Measurements from ENCODE around the gene LRRC46. TPM values are rescaled to one million over a fixed set of nuclear protein-coding genes. Genes with fewer than 3 reads are reported as not detected.

LRRC46 gene
- total and polyA plus RNA-seq, 2 of the 4 experiments (the other 2 are of a cell fraction), result 0.77 TPM; not detected in 1

DNA sequence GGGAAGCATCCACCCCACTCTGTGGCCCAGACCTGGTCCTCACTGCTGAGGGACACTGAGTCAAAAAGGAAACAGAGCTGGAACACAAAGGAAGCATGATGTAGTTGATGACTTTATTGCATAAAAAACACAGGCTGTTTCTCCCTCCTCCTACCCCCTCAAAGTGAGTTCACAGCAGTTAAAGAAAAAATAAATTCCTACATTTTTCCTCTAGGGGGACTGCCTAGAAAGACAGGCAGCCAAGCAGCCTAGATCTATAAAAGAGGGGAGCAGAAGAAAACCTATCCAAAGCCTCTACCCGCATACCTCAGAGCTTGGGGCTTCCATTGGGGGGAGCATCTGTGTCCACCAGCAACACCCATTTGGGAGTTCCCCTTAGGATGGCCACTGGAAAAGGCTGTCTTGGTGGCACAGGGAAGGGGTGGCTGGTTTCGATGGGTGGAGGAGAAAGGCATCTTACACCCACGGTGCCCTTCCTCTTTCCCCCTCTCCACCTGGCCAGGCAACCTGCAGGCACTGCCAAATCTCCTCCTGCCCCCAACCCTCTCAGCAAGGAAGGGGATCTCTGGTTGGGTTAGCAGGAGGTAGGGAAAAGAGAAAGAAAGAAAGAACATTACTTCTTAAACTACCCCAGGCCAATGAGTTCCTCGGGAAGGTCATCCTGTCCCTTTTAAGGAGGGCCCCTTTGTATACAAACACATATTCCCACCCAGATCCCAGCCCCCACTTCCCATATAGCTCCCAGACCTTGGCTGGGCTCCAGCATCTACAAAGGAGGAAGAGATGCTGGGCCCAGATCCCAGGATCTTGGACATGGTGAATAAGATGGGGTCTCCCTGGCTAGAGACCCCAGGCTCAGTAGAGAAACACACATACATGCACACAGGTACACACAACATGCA is 13.6 kb downstream of the LRRC46 start:
- H2BK120ac ChIP-seq (ENCODE audit: low read depth, low read length), result no peak overlapping the region
- whole genome bisulfite sequencing, 2 experiments (ENCODE audit: extremely low coverage in 2 of 2, insufficient read length in 1 of 2), result no CpG with 5 or more reads among the region's 4 CpGs
- ChIA-PET POLR2A (ENCODE audit: unreplicated experiment) (no interaction called here), CTCF (interaction anchor here (0.7 to 1.8 kb wide), 4 partner anchors 41 to 46 kb away, joined by 3 to 6 read pairs (median 4); no protein-coding TSS in a partner anchor)
- H2AFZ ChIP-seq (replicated peaks; ENCODE audit: low read length, poor library complexity), result no peak overlapping the region
- in situ Hi-C loops (cut with MboI; ENCODE audit: low sequenced_read_pairs), result loop anchor here (5.0 kb wide), 2 partner anchors 47 to 172 kb away; no protein-coding TSS in a partner anchor
- DNase-seq (peak; percentile 18), ATAC-seq (ENCODE audit: low read depth) (no peak)
- H3K9me1 ChIP-seq (ENCODE audit: insufficient read depth, low read length), result peaks cover 3% of the 10 kb centered on the region; the same call in 1 of the 2 replicates
- peaks cover 7 to 13% of the 10 kb centered on the region in 2 experiments; a peak in 3 of 4 replicates for H3K79me1 ChIP-seq (ENCODE audit: low read depth in 1 of 2, low read length in 2 of 2)
- H3K27ac ChIP-seq (ENCODE audit: insufficient read depth, low read length), result no peak overlapping the region
- H3K56ac ChIP-seq (ENCODE audit: extremely low read depth, insufficient read depth, low read length), result no peak overlapping the region
- no peak overlapping the region for H3K4ac ChIP-seq (ENCODE audit: low read depth, low read length)
- no TSS peak for BruUV-seq (replicated peaks)
- H4K8ac ChIP-seq (ENCODE audit: low read depth in 2 of 2, low read length in 2 of 2), result no peak overlapping the region
- no peak overlapping the region for H3K4me2 ChIP-seq (ENCODE audit: low read depth, low read length)
- no peak overlapping the region for H2AK5ac ChIP-seq (ENCODE audit: low read depth, low read length)
- TF ChIP-seq MXI1 (IDR thresholded peaks at IDR 0.05; ENCODE audit: borderline replicate concordance, low read depth, low read length) (no peak), SMC3 (IDR thresholded peaks at IDR 0.05; ENCODE audit: low read depth, low read length) (0 out of 2 replicates have a peak, but pooled peaks have one; percentile 9), CEBPB (IDR thresholded peaks at IDR 0.05; ENCODE audit: low read depth, low read length) (no peak), CTCF (conservative IDR thresholded peaks at IDR 0.05; ENCODE audit: low read depth, low read length) (peak; percentile 37)
- TF ChIP-seq, protein P1, sequence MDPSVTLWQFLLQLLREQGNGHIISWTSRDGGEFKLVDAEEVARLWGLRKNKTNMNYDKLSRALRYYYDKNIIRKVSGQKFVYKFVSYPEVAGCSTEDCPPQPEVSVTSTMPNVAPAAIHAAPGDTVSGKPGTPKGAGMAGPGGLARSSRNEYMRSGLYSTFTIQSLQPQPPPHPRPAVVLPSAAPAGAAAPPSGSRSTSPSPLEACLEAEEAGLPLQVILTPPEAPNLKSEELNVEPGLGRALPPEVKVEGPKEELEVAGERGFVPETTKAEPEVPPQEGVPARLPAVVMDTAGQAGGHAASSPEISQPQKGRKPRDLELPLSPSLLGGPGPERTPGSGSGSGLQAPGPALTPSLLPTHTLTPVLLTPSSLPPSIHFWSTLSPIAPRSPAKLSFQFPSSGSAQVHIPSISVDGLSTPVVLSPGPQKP (IDR thresholded peaks at IDR 0.05; ENCODE audit: borderline replicate concordance, low read depth, low read length), result no peak
- H3K9ac ChIP-seq (ENCODE audit: low read depth, low read length), result no peak overlapping the region
- no peak overlapping the region for H2BK15ac ChIP-seq (ENCODE audit: low read depth, low read length)
- dilution Hi-C loops (cut with HindIII; ENCODE audit: low sequenced_read_pairs, unreplicated experiment), result no loop called here
- no peaks in the 10 kb centered on the region for H3K9me3 ChIP-seq (ENCODE audit: control insufficient read depth, insufficient read depth, low read length)
- no peak overlapping the region for H2BK20ac ChIP-seq (ENCODE audit: low read depth, low read length)
- no peak overlapping the region for H3K4me3 ChIP-seq (ENCODE audit: insufficient read depth, low read depth, low read length)
- H3K14ac ChIP-seq (replicated peaks; ENCODE audit: low read depth, low read length), result no peak overlapping the region
- no peak overlapping the region for H3K23ac ChIP-seq (ENCODE audit: low read depth, low read length)
- no peaks in the 10 kb centered on the region for H4K20me1 ChIP-seq (ENCODE audit: insufficient read depth, low read length)
- H4K91ac ChIP-seq (ENCODE audit: insufficient read depth, low read depth, low read length), result no peak overlapping the region
- H3K18ac ChIP-seq (ENCODE audit: low read depth, low read length), result no peak overlapping the region
- H3K27me3 ChIP-seq (ENCODE audit: control insufficient read depth, insufficient read depth, low read length), result peaks cover 49% of the 10 kb centered on the region
- peak overlapping the region; percentile 19 for H2AK9ac ChIP-seq (replicated peaks; ENCODE audit: low read depth, low read length, poor library complexity)
- H4K5ac ChIP-seq (ENCODE audit: low read depth, low read length), result no peak overlapping the region
- peaks cover 4% of the 10 kb centered on the region; the same call in 1 of the 2 replicates for H3K4me1 ChIP-seq (ENCODE audit: control insufficient read depth, insufficient read depth, low read length)
- H2BK5ac ChIP-seq (ENCODE audit: low read depth, low read length, poor library complexity, severe bottlenecking), result no peak overlapping the region
- no peaks in the 10 kb centered on the region for H3K36me3 ChIP-seq (ENCODE audit: control insufficient read depth, insufficient read depth, low read length)
- intact Hi-C loops (cut with micrococcal nuclease), result loop anchor here (5.0 kb wide), 1 partner anchor 102 kb away; no protein-coding TSS in a partner anchor

Measured in IMR-90 (cell line).